NCI-H2196 (cell line): ENCODE results near the gene SGSM1.

Experiments used
- DNase-seq: peaks from one replicate; lab custom pipeline; 2025; ENCODE audit not compliant: unreplicated experiment; lab: John Stamatoyannopoulos, UW

Gene SGSM1

DNA sequence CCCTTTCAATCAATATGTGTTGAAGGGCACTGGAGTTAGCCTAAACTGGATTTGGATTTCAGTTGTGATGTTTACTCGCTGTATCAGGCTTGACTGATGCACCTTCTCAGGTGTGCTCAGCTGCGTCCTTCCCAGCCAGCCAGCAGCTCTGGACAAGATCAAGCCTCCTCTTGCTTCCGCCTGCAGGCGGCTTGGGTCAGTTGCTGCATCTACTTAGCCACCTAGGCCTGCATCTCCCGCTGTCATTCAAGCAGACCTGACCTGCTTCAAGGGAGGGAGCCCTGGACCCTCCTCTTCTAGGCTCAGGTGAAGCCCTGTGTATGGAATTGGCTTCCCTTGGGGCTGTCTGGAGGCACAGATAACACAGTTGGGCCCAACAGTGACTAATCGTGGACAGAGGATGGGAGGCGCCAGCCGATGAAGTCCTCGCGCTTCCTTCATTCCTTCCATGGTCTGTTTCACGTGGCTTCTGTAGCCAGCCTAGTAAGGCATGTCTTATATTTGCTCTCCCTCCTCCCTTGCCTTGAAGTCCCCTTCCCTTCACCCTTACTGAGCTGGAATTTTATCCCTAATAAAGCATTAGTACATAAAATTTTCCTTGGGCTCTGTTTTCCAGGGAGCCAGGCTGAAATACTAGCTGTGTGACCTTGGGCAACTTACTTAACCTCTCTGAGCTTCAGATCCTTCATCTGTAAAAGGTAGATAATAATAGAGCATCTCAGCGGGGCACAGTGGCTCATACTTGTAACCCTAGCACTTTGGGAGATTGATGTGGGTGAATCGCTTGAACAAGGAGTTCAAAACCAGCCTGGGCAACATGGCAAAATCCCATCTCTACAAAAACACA lies 142.6 kb downstream of the SGSM1 start:
- no peak for DNase-seq

DNA sequence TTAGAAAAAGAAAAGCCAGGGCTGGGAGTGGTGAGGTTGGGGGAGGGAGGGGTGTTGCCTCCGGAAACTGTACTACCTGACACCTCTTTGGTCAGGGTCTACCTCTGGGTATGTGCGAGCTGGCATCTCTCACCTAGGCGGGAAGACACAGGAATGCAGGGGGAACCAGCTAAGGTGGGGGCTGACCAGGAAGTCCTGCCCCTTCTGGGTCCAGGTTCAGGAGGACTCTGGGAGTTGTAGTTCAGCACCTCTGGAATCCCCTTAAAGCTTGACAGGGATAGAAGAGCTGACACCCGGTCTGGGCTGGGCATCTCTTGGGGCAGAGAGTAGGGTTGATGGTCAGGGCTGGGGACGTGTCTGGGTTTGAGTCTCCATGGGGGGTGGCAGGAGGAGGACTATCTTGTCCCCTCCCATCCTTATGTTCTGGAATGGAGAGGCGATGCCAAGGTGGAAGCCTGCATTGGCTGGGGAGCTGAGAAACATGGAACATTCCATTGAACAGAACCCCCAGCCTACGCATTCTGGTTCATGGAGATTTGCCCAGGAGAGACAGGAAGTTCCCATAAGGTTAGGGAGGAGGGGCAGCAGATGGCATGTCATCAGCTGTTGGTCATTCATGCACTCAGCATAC lies 144.4 kb downstream of the SGSM1 start:
- no peak for DNase-seq

DNA sequence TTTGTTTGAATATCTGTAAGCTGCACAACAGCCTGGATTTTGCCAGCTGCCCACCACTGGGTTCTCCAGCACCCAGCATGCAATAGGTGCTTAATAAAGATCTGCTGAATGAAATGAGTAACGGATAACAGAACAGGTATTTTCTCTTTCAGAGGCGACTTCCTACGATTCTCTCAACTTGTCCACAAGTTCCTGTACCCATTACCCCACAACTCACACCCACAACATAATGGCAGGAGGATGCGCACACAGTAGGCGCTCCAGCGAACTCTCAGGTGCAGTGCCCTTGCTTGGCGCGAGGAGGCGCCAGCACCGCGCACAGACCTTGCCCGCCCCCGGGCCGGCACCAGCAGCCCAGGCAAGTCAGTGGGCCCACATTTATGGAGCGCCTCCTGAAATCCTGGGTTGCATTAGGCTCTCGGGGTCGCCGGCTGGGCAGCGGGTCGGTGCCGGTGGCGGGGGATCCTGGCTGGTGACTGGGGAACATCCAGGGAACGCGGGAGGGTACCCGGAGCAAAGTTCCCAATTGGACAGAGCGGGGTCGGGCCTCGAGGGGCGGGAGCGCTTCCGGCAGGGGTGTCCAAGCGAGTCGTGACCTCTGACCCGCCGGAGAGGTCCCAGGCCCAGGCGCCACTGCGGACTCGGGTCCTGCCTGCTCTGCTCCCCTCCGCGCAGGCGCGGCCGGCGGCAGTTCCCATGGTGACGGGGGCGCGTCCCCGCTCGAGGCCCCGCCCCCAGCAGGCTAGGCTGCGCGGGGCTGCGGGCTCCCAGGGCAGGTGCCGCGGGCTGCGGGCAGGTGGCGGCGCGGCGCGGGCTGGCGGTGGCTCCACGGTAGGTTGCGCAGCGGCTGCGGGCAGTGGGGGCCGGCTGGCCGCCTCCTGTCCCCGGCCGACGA lies 146.2 kb downstream of the SGSM1 start, which contains the start of gene KIAA1671:
KIAA1671 (plus strand) TSS at position 775 of the 895 bp plus-strand sequence. CDS start 75,284 bp downstream, outside the sequence.
- peak; percentile 71 for DNase-seq

DNA sequence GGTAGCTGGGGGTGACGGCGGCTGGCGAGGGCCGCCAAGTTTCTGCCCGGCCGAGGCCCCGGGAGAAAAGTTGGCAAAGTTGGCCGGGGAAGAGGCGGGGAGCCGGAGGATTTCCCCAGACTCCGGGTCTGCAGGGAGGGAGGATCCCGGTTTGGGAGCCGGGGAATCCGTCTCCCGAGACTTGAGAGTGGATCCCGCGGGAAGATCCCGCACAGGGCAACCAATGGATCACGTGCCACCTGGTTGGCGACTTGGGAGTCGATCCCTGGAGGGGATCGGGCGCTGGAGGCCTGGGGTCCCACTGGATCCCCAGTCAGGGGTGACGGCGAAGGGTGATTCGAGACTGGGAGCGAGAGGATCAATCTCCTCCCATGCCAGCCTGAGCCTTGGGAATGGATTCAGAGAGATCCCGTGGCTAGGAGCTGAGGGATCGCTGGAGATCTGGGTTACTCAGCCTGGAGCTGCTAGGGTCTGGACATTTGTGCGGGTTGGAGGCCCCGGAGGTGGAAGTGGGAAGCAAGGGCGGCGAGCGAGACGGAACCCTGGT lies 146.9 kb downstream of the SGSM1 start:
- peak; percentile 28 for DNase-seq

DNA sequence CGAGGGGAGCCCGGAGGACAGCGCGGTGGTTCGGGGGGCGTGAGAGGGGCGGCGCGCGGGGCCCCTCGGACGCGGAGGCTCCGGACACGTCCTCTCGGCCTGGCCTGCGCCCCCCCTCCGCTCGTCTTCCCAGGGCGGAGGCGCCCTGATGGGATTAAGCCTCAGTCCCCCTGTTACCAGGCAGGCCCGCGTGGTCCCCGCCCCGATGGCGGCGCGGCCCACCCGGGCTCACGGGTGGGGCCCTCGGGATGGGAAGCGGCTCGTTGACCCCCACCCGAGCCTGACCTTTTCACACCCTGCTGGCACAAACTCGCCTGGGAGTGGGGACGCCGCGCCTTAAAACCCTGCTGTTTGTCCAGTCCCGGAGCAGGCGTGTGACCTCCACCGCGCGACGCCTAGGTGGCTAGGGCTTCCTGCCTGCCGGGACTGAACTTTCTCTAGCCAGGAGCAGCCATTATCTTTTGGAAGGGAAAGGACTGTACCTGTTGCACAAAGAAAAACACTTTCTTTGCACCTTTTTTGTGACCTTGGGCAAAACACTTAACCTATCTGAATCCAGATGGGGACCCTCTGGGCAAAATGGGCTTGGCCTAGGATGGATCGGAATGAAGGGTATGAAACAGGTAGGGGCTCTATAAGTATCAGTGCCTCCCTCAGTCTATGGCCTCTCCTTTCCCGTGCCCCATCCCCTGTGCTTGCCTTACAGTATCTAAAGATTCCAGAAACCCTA lies 147.5 kb downstream of the SGSM1 start:
- DNase-seq, result no peak

DNA sequence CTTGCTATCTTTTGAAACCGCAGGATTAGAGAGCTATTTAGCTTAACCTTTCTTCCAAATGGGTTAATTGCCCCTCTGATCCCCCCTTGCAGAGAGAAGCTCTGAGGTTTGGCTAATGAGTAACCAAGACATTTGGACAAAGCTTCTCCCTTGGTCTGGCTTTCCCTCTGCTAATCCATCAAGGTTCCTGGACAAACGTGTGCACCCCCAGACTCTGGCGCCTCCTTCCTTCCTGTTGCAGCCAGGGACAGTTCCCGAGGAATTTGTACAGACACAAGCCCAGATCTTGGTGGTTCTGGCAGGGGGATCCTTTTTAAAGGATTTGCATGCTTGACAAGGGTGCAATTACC lies 148.1 kb downstream of the SGSM1 start:
- no peak for DNase-seq

DNA sequence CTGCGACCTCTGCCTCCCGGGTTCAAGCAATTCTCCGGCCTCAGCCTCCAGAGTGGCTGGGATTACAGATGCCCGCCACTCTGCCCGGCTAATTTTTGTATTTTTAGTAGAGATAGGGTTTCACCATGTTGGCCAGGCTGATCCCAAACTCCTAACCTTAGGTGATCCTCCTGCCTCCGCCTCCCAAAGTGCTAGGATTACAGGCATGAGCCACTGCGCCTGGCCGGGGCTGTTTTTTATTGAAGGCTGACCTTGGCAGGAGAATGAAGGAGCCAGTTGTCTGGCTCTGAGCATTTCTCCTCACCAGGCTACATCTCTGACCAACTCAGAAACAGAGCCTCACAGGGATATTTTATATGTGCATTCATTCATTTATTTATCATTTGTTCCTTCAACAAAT lies 148.8 kb downstream of the SGSM1 start:
- DNase-seq, result no peak

DNA sequence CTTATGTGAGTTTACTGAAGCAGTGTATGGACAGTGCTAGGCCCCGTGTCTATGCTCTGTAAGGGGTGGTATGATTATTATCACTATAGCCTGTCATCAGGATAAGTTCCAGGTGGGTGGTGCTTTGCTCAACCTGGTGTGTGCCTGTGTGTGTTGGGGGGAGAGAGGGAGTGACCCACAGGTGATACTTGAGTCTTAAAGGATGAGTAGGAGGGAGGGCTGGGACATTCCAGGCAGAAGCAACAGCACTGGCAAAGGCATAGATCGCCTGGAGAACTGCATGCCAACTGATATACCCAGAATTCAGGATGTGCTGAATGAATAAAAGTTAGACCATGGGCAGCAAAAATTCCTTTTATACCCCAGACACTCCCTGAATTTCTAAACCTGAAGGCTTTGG lies 151.0 kb downstream of the SGSM1 start:
- DNase-seq, result no peak

DNA sequence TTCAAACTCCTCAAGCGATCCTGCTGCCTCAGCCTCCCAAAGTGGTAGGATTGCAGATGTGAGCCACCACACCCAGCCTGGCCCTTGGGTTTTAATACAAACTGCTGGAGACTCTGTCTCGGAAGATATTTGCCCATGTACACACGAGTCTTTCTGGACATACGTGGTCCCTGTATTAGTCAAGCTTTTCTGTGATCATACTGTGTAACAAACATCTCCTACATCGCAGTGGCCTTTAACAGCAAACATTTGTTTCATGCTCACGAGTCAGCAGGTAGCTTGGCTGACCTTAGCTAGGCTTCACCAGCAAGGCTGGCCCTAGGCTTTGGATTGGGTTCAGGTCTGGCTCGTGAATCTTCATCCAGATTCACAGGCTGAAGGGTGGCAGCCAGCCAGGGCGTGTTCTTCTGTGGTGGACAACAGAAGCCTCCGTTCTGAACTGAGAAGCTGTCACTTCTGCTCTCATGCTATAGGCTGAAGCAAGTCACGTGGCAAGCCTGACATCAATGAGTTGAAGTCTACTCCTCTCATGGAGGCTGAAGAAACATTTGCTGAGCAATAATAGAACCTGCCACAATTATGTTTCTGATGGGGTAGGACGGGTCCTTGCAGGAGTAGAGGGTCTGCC lies 155.3 kb downstream of the SGSM1 start:
- no peak for DNase-seq

DNA sequence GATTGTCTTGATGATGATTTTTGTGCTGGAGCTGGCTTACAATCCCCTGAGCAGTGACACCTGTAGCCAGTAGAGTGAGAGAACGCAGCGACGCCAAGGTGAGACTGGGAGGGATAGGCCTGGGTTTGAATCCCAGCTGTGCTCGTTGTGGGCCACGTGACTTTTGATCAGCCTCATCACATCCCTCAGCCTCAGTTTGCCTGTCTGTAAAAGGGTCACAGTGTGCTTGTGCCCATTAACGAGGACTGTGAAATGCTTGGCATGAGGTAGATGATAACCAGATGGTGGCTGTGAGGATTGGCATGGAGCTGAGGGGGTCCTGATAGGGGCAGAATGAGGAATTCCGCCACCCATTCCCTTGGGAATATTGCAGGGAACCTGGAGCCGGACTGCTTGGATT lies 156.1 kb downstream of the SGSM1 start:
- no peak for DNase-seq

DNA sequence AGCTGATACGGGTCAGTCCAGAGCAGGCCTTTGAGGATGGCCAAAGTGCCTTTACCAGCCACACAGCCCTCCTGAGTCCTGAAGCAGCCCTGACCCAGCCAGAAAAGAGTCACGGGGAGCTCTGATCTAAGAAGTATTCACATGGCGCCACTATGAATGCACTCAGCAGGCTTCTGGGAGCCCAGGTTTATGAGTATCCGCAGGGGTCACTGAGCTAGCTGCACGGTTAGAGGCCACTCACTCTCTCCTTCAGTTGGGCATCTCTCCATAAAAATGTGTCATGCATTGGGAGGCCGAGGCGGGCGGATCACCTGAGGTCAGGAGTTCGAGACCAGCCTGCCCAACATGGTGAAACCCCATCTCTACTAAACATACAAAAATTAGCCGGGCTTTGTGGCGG lies 156.8 kb downstream of the SGSM1 start:
- DNase-seq, result no peak

DNA sequence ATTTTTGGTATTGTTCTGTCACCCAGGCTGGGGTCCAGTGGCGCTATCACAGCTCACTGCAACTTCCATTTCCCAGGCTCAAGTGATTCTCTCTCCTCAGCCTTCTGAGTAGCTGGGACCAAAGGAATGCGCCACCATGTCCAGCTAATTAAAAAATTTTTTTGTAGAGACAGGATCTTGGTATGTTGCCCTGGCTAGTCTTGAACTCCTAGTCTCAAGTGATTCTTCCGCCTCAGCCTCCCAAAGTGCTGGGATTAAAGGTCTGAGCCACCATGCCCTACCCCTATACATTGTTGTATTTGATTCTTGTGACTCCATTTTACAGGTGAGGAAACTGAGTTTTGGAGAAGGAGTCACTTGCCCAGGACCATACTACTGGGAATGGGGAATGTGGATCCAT lies 158.4 kb downstream of the SGSM1 start:
- no peak for DNase-seq

DNA sequence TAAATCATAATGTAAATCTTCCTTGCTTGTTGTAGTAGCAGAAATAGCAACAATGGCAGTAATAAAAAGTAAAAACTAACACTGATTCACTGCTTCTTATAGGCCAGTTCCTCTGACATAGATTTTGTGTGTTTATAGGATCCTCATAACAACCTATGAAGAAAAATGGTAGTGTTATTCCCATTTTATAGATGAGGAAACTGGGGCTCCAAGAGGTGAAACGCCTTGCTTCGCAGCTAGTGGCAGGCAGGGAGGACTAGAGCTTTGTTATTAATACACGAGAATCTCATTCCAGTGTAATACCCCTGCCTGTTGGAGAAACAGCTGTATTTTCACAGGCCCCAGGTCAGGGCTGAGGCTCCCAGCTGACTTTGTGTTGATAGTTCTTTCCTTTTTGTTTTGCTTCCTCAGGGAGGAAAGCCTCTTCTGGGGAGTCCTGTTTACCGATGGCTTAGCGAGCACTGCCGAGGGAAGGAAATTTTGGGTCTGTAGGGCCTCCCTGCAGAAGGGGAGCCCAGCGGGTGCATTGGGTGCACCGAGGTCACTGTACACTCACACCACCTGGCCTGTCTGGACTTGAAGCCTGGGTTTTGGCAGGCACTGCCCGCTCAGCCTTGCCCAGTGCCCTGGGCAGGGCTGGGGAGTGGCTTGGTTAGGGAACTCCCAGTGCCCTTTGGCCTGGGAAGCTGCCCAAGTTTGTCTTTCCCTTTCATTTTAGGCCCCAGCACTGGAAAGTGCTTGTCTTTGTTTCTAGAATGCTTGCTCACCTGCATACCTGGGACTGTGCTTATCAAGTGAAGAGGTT lies 160.0 kb downstream of the SGSM1 start:
- DNase-seq, result peak; percentile 76

DNA sequence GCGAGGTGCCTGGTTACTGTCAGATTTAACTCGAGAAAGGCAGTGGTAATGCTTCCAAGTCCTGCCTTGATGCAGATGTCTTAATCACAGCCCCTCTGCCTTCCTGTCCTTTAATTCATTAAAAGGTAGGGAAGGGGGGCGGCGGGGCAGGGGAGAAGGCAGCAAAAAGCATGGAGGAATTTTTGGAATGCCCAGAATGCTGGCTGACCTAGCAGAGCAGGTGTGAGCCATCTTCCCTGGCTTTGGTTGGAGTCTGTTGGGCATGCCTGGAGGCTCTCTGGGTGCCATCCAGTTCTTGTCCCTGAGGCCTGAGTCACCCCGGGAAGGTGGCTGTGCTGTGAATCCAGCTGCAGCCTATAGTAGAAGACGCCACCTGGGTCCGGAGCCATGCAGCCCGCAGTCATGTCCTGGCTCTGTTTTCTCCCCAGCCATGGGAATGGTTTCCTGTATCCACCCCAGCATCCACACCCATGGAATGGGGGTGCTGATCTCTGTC lies 162.1 kb downstream of the SGSM1 start:
- no peak for DNase-seq

DNA sequence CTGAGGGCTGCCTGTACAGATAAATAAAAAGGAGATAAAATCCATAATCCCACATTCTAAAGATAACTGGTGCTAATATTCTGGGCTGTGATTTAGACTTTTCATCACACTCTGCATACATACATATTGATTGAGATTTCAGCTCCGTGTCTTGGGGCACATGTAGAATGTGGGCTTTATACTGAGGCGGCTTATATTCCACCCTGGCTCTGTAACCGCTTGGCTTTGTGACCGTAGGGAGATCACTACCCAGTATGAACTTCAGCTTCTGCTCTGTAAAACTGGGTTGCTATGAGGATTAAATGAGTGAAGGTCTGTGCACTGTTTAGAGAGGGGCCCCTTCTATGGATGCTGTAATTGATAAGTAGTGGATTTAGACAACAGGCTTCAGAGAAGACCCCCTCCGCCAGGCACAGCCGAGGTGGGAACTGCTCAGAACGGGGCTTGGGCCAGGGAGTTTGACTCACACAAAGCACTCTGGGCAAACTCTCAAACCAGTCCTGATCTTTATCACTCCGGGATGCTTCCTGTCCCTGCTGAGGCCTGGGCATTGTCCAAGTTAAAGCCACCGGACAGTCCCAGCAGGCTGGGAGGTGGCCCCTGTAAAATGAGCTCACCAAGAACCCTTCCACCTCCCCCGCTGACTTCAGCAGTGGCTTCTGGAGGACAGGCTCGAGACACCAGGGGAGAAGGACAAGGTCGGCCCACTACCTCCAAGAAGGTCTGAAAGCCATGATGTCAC lies 163.7 kb downstream of the SGSM1 start:
- DNase-seq, result peak; percentile 8

DNA sequence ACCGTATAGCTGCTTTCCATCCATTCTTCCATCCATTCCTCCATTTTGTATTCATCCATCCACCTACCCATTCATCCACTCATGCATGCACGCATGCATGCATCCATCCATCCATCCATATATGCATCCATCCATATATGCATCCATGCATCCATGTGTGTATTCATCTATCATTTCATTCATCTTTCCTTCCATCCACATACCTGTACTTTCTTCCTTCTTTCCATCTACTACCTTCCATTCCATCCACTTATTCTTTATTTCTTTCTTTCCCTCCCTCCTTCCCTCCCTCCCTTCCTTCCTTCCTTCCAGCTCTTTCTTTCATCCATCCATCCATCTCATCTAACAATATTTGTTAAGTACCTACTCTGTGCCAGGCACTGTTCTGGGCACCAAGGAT lies 166.4 kb downstream of the SGSM1 start:
- no peak for DNase-seq

DNA sequence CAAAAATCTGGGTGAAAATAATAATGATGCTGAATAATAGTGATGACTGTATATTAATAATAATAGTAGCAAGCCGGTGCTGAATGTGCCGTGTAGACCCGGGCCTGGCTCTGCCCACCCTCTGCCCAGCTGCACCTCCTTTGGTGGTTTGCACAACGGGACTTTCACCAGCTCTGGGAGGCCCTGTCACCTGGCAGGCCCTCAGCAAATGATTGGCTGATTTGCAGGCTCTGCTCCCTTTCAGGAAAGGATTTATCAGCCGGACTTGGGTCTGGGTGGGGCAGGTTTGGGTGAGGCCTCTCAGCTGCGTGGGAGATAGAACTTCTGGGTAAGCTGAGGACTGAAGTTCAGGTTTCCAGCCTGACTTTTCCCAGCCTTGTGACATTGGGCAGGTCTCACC lies 167.9 kb downstream of the SGSM1 start:
- DNase-seq, result no peak

DNA sequence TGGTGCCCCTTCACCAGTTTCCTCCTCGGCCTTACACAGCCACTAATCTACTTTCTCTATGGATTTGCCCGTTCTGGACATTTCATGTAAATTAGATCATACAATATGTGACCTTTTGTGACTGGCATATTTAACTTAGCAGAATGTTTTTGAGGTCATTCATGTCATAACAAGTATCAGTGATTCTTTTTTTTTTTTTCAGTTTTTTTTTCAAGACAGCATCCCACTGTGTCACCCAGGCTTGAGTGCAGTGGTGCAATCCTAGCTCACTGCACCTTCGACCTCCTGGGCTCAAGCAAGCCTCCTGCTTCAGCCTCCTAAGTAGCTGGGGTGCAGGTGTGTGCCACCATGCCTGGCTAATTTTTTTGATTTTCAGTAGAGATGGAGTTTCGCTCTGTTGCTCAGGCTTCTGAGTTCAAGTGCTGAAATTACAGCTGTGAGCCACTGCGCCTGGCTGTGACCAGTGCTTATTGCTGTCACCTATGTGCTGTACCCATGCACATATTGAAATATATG lies 169.2 kb downstream of the SGSM1 start:
- no peak for DNase-seq
